Spinal cord (tissue), 10 donors: ENCODE data around the gene GPATCH3. TPM values are rescaled to one million over a fixed set of nuclear protein-coding genes. Genes with fewer than 3 reads are reported as not detected.

Experiments used
- DNase-seq, 6 donors: peaks; one replicate each; pipeline versions ENCODE4 v3.0.0 to v3.0.0-alpha.2; 2013 to 2015; ENCODE audit warnings: low spot score in 6 of 6, low read depth in 4 of 6
- H3K27ac ChIP-seq: one replicate; pipeline ENCODE4 v1.5.1; 2013; ENCODE audit warnings: low read depth, low read length, control low read depth
- H3K27me3 ChIP-seq: one replicate; pipeline ENCODE4 v1.6.1; 2013; ENCODE audit warnings: low read length; ENCODE audit not compliant: control insufficient read depth, insufficient read depth
- H3K36me3 ChIP-seq: one replicate; pipeline ENCODE4 v1.6.1; 2013; ENCODE audit warnings: low read length; ENCODE audit not compliant: control insufficient read depth, insufficient read depth
- H3K4me1 ChIP-seq: one replicate; pipeline ENCODE4 v1.6.1; 2013; ENCODE audit warnings: low read length; ENCODE audit not compliant: control insufficient read depth, insufficient read depth
- H3K4me3 ChIP-seq: one replicate; pipeline ENCODE4 v1.5.1; 2013; ENCODE audit warnings: low read depth, low read length, control low read depth
- H3K9me3 ChIP-seq: one replicate; pipeline ENCODE4 v1.6.1; 2013; ENCODE audit warnings: low read length; ENCODE audit not compliant: control insufficient read depth, insufficient read depth
- WGBS: methylation state at CpG from one replicate; pipeline ENCODE4 v1.1.5; 2013; ENCODE audit warnings: missing lambda C conversion rate; ENCODE audit not compliant: insufficient coverage; 5-methylcytosine and 5-hydroxymethylcytosine counted together
- polyA plus RNA-seq, 2 donors: library from polyadenylated mRNA; unstranded; fragments of 120-200 nt; gene quantifications; one replicate each; pipeline ENCODE4 v1.2.1, GENCODE V29; 2013; ENCODE audit not compliant: insufficient read length in 2 of 2
- total RNA-seq, 2 donors: library from RNA; depleted of rRNA in 1 of 2; stranded (reverse); fragments of 120-200 nt in 1 of 2; fragments of >200 nt in 1 of 2; gene quantifications; one replicate each; pipeline versions ENCODE4 v1.2.3 to v1.2.4, GENCODE V29; 2013 to 2014
- donor health status: healthy.

Gene GPATCH3
- total and polyA plus RNA-seq, 4 donors, result 8.4 to 14.8 (median 12.4) TPM

DNA sequence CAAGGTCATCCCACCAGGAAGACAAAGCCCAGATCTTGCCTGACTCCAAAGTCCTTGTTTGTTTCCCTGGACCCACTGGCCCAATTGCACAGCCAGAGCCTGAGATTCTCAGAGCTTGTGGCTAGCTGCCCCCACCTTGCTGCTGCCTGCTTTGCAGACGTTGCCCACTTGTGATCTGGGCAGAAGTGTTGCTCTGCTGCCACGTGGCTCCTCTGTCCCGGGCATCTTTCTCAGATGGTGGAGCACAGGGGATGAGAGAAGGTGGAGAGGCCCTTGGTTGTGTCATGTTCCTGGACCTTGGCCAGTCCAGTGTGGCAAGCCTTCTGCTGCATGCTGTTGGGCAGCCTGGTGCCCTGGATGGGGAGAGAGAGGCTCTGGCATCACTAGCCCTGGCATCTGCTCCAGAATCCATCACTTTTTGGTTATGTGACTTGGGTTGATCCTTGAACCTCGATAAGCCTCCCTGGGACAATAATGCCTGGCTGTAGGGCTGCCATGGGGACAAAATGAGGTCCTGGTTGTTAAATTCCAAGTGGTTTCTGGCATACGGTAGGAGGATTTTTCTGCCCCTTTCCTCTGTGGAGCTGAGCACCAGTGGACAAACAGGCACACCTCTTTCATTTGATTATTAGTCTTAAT is 15.1 kb upstream of the GPATCH3 start:
- Histone ChIP-seq H3K4me1 (no peaks in the 10 kb centered on the region), H3K27ac (no peak overlapping the region), H3K27me3 (peaks cover 2% of the 10 kb centered on the region), H3K4me3 (no peak overlapping the region), H3K9me3 (no peaks in the 10 kb centered on the region), H3K36me3 (no peaks in the 10 kb centered on the region)
- DNase-seq, result no peak
- 42% methylated on average over 4 of the region's 5 CpGs for WGBS

GRCh38 chr1:26913754-26914619 is 13.7 kb upstream of the GPATCH3 start, which contains the start of gene NR0B2:
Gene NR0B2, minus strand, starts transcription at chr1:26913975. Its CDS starts 35 bp downstream, at chr1:26913940.
- WGBS, result 83% methylated on average over 14 of the region's 16 CpGs
- Histone ChIP-seq H3K9me3 (no peaks in the 10 kb centered on the region), H3K4me3 (no peak within 1 kb of the TSS), H3K27ac (no peak within 1 kb of the TSS), H3K27me3 (peaks cover 2% of the 10 kb centered on the region), H3K4me1 (no peaks in the 10 kb centered on the region), H3K36me3 (no peaks in the 10 kb centered on the region)
- DNase-seq, result no peak

DNA sequence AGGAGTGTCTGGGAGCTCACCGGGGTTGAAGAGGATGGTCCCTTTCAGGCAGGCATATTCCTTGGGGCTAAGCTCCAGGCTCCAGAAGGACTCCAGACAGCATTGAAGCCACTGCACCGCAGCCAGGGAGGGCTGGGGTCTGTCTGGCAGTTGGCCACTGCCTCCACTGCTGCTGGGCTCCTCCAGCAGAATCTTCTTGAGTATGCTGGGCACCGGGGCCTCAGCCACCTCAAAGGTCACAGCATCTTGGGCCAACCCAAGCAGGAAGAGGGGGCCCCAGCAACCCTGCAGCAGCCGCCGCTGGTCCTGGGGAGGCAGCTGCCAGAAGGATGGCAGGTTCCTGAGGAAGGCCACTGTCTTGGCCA is 13.1 kb upstream of the GPATCH3 start:
- H3K27me3 ChIP-seq, result peaks cover 2% of the 10 kb centered on the region
- 87% methylated on average over 5 of the region's 5 CpGs for WGBS

GRCh38 chr1:26912147-26912490 is 11.9 kb upstream of the GPATCH3 start:
- Histone ChIP-seq H3K36me3 (no peaks in the 10 kb centered on the region), H3K27me3 (peaks cover 2% of the 10 kb centered on the region), H3K9me3 (no peaks in the 10 kb centered on the region), H3K4me1 (no peaks in the 10 kb centered on the region), H3K27ac (no peak overlapping the region), H3K4me3 (no peak overlapping the region)
- DNase-seq, result no peak
- no CpG with 5 or more reads among the region's 2 CpGs for WGBS

More for the DNA sequence above, 13.1 kb upstream of the GPATCH3 start:
- Histone ChIP-seq H3K9me3 (no peaks in the 10 kb centered on the region), H3K27ac (no peak overlapping the region), H3K4me1 (no peaks in the 10 kb centered on the region), H3K4me3 (no peak overlapping the region), H3K36me3 (no peaks in the 10 kb centered on the region)
- no peak for DNase-seq

DNA sequence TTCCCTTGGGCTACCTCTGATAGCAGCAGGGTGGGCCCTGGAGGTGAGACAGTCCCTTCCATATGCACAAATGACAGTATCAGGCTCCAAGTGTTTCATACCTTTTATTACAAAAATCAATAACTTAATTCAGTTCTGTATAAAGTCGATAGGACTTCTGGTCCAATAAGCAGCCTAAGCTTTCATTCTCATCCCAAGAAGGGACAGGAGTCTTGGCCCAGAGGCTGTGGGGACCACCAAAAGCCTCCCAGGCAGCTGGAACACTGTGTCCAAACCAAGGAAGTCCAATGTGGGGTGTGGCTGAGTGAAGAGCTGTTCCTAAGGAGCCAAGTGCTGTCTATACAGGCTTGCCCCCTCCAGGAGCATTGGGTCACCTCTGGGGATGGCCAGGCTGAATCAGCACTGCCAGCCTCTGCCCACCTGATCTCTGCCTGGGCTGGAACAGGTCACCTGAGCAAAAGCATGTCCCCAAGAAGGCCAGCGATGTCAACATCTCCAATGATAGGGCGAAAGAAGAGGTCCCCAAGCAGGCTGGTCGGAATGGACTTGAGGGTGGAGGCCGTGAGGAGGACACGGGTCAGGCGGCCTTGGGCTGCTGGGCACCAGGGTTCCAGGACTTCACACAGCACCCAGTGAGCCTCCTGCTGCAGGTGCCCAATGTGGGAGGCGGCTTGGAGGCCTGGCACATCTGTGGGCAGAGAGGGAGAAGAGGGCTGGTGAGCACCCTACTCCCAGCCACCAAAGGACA is 11.3 kb upstream of the GPATCH3 start:
- WGBS, result 91% methylated on average over 6 of the region's 8 CpGs
- Histone ChIP-seq H3K27me3 (peaks cover 1% of the 10 kb centered on the region), H3K27ac (no peak overlapping the region), H3K36me3 (no peaks in the 10 kb centered on the region), H3K4me1 (no peaks in the 10 kb centered on the region), H3K9me3 (no peaks in the 10 kb centered on the region), H3K4me3 (no peak overlapping the region)
- DNase-seq, result no peak

- Histone ChIP-seq H3K4me3 (no peak overlapping the region), H3K9me3 (no peaks in the 10 kb centered on the region), H3K27ac (no peak overlapping the region), H3K36me3 (no peaks in the 10 kb centered on the region), H3K27me3 (no peaks in the 10 kb centered on the region), H3K4me1 (no peaks in the 10 kb centered on the region)
- no peak for DNase-seq
- 50% methylated on average over 2 of the region's 4 CpGs for WGBS
Measured at GRCh38 chr1:26910343-26911160, 10.3 kb upstream of the GPATCH3 start.

DNA sequence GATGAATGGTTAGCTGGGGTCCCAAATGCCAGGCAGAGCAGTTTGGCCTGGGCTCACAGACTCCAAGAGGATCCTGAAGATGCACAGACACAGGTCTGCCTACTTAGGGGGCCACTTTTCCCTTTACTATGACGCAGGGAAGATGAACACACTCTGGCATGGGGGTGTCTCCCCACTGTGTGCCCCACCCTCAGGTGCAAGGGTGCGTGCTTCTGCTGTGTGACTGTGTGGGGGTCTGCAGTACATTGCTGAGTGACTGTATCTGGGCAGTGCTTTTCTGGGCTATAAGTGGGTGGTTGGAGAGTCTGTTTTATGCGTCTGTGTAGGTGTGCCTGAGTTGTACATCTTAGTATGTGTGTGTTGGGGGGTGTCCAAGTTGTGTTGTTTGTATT is 9.7 kb upstream of the GPATCH3 start:
- no peak overlapping the region for H3K27ac ChIP-seq
- H3K4me3 ChIP-seq, result no peak overlapping the region
- H3K27me3 ChIP-seq, result no peaks in the 10 kb centered on the region
- H3K36me3 ChIP-seq, result no peaks in the 10 kb centered on the region
- WGBS, result 83% methylated on average over 3 of the region's 3 CpGs
- no peaks in the 10 kb centered on the region for H3K9me3 ChIP-seq
- no peak for DNase-seq
- no peaks in the 10 kb centered on the region for H3K4me1 ChIP-seq

- Histone ChIP-seq H3K9me3 (no peaks in the 10 kb centered on the region), H3K4me1 (no peaks in the 10 kb centered on the region), H3K27me3 (no peaks in the 10 kb centered on the region), H3K27ac (no peak overlapping the region), H3K36me3 (no peaks in the 10 kb centered on the region), H3K4me3 (no peak overlapping the region)
- no peak for DNase-seq
- WGBS, result 43% methylated on average over 6 of the region's 6 CpGs
Measured at GRCh38 chr1:26907071-26907917, 7.0 kb upstream of the GPATCH3 start.
